HUDEP-2 (cell line): ENCODE results near the gene GOLGA6L2.

Experiments used
- DNase-seq, 76 experiments: peaks; one replicate each; lab custom pipeline; 2025; ENCODE audit not compliant: unreplicated experiment in 76 of 76; lab: John Stamatoyannopoulos, UW

Gene GOLGA6L2, protein sequence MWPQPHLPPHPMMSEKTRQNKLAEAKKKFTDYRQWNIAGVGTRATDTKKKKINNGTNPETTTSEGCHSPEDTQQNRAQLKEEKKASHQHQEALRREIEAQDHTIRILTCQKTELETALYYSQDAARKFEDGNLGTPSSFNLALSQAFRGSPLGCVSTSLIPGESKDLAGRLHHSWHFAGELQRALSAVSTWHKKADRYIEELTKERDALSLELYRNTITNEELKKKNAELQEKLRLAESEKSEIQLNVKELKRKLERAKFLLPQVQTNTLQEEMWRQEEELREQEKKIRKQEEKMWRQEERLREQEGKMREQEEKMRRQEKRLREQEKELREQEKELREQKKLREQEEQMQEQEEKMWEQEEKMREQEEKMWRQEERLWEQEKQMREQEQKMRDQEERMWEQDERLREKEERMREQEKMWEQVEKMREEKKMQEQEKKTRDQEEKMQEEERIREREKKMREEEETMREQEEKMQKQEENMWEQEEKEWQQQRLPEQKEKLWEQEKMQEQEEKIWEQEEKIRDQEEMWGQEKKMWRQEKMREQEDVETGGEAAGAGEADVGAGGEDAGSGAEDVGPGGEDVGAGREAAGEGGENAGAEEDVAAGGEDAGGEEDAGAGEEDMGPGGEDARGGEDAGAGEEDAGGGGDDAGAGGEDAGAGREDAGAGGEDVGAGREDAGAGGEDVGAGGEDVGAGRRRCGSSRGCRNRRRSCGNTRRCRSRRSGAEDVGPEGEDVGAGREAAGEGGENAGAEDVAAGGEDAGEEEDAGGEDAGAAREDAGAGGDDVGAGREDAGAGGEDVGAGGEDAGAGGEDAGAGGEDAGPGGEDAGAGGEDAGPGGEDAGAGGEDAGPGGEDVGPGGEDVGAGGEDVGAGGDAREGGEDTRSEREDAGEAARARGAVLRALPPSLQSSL

DNA sequence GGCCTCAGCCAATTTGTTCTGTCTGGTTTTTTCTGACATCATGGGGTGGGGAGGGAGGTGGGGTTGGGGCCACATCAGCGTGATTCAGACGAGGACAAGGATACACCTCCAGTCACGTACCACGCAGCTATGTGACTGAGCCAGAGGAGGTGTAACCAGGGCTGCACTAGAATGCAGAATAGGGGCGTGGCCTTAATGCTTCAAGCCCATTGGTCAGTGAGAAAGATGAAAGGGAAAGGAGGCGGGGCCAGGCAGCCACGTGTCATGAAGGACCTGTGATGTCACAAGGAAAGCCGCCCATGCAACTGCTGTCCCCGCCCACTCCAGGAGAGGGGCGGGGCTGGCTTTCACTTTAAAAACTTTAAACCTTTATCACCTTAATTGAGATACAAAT lies at the start of gene GOLGA6L2:
GOLGA6L2 (minus strand) TSS at position 137 of the 394 bp plus-strand sequence; CDS start at position 75, 62 bp downstream.
- peak in 10 of 76 experiments; percentile 1 to 20 (median 4) for DNase-seq

DNA sequence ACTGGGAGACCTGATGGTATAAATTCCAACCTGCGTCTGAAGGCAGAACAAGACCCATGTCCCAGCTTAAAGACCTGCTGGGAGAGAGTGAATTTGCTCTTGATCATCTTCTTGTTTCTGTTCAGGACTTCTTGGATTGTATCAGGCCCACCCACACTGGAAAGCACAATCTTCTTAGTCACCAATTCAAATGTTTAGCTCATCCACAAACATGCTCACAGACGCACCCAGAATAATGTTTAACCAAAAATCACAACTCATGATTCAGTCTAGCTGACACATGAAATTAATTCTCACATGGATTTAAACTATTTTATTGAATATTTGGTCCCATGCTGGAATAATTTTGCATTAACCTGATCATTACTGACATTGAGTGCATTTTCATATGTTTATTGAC lies 37.8 kb upstream of the GOLGA6L2 start:
- no peak for DNase-seq

DNA sequence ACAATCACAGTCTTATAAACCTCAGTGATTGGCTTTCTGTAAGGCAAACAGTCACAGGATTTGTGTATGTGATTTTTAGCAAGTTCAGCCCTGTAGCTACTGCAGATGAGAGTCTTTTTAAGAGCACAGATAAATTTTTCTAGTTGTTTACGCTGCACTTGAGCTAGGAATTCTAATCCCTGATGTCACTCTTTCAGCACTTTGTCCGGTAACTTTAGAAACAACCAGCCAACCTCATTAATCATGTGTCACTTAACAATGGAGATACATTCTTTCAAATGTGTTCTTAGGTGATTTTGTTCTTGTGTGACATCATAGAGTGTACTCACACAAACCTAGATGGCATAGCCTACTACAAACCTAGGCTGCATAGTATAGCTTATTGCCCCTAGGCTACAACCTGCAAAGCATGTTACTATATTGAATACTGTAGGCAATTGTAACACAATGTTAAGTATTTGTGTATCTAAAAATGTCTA lies 36.8 kb upstream of the GOLGA6L2 start:
- no peak for DNase-seq

DNA sequence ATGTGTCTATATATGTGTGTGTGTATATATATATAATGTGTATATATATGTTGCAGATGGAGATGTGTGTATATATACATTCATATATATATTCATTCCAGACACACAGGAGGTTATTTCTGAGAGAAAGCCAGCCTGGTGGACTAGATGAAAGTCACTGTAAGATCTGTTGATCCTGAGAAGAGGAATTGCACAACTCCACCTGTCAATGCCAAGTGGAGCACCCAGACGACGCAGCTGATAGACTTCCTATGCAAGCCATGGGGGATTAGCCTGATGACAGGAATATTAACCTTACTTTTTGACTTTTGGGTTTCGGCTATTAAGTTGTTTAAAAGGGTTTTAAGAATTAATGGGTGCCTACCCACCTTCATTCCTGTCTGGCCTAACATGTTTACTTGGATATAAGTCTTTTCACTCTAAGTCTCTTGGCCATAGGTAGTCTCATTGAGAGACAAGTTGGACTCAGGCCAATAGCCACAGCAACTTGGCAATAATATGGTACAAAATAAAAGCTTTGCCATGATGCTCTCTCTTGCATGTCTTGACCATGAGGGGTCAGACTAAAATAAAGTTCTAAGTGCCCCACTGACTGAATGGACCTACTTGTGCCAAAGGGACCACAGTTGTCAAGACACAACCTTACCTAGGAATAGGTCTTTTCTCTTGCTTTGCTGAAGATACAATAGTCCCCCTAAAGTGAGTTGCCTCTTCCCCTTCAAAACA lies 35.9 kb upstream of the GOLGA6L2 start:
- no peak for DNase-seq

DNA sequence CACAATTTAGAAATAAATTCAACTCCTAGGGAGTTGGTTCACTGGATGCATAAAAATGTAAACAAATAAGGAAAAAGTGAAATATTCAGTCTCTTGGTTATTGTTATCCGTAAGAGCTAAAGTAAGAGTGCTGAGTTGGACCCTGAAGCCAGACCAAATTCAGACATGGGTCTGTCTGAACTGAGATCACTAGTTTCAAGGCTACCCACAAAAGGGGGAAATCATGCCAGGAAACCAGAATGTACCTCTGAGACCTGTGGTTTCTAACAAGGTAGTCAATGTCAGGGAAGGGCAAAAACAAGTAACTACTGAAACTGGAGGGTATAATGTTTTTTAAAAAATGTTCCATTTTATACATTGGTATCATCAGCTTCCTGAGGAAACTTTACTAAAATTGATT lies 35.2 kb upstream of the GOLGA6L2 start:
- no peak for DNase-seq

DNA sequence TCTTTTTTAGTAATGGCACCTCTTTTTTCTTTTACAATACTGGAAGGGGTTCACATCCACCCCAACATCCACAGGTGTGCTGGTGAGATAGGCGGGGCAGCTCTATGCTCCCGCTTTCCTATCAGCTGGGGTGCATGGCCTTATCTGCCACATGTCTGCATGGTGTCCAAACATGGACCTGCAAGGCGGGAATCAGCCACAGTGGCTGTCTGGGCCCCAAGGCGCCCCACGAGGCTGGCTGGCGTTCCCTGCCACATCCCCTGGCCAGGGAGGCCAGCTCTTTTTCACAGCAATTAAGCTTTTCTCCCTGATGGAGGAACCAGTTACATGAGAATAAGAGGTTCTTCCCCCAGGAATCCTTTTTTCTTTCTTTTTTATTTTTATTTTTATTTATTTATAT lies 30.9 kb upstream of the GOLGA6L2 start:
- no peak for DNase-seq

DNA sequence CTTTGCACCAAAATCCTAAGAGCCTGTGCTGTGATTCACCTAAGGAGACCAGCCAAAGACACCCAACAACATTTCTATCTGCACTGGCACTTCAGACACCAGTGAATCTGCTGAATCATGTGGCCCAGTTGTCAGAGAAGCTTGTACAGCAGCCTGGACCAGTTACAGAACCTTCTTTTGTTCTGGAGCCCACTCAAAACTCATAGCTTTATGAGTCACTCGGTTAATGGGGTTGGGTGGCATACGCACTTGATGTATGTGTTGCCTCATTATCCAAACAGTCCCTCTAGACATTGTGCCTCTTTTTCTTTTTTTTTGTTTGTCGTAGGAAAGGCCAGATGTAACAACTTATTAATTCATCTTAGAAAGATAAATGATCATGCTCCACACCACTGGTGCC lies 25.6 kb upstream of the GOLGA6L2 start:
- DNase-seq: no peak

- no peak for DNase-seq
Observed at GRCh38 chr15:23472033-23472432, 25.0 kb upstream of the GOLGA6L2 start.

DNA sequence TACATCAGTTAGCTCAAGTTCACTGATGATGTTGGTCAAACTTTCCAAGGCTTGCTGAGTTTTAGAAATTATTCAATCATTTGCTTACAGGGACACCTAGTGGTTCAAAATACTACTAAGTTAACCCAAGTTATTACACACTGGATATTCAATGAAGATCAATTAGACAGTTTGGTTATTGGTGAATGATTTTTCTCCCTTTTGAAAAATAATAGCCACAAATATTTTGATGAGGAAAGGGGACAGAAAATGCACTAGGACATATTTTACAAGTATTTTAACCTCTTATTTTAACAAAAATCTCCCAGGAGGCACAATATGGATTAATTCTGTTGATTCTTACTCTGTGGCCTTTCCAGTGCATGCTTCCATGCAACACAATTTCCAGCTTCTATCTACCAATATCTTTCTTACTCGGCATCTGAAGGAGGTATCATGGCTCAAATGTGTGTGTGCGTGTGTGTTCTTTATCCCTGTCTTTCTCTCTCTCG lies 20.1 kb upstream of the GOLGA6L2 start:
- DNase-seq: peak in 6 of 76 experiments; percentile 0 to 22 (median 6)

GRCh38 chr15:23457890-23458289 lies 10.8 kb upstream of the GOLGA6L2 start:
- no peak for DNase-seq

DNA sequence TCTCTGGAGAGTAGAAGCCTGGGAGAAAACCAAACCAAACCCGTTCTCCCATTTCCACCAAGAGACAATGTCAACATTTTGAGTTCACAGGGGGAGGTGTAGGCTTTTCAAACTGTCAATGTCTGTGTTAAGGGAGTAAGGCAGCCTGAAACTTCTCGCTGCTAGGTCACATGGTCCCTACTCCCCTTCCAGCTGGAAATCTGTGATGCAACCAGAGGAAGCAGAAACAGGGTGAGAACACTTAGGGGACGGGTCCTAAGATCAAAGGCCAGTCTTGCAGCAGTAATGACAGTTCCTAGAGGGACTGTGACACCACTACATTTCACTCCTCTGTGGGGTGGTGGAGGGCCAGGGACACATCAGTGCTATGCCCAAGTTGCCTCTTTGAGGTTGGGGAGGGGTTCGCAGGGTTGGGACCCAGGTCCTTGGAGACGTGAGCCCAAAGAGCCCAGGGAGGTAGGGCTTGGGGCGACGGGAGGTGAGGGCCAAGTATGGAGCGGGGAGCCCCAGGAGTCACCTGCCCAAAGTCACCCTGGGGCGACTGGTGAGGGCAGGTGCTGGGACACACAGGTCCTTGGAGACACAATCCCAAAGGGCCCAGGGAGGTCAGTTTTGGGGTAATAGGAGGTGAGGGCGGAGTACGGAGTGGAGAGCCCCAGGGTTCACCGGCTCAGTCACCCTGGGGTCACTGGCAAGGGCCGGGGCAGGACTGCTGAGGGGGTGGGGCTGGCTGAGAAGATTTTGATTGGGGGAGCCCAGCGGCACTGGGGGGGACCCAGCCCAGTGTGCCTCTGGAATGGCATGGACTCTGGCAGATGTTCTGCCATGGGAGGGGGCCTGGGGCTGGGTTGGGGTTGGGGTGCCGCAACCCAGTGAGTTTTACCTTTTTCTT lies 582 bp downstream of the GOLGA6L2 start:
- DNase-seq: no peak

GRCh38 chr15:23444269-23444668 lies 2.8 kb downstream of the GOLGA6L2 start:
- DNase-seq: no peak

- DNase-seq: no peak
Observed at GRCh38 chr15:23441204-23441603, 5.8 kb downstream of the GOLGA6L2 start.

DNA sequence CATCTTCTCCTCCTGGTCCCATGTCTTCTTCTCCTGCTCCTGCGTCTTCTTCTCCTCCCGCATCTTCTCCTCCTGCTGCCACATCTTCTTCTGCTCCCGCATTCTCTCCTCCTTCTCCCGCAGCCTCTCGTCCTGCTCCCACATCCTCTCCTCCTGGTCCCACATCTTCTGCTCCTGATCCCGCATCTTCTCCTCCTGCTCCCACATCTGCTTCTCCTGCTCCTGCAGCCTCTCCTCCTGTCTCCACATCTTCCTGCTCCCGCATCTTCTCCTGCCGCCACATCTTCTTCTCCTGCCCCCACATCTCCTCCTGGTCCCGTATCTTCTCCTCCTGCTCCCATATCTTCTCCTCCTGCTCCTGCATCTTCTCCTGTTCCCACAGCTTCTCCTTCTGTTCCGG lies 6.4 kb downstream of the GOLGA6L2 start:
- DNase-seq: no peak

DNA sequence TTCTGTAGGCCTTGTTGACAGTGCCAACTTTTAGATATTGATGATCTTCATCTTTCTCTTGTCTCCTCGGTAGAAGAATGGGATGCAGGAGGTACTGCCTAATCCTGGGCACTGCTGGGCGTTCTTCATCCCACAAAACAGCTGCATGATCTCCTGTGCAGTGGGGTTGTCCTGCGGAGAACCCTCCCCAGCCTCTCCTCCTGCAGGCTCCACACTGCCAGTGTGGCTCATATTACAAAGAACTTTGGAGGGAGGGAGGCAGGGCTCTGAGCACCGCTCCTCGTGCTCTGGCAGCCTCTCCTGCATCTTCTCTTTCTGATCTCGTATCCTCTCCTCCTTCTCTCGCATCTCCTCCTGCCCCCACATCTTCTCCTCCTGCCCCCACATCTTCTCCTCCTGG lies 7.5 kb downstream of the GOLGA6L2 start:
- no peak for DNase-seq

- no peak for DNase-seq
Observed at GRCh38 chr15:23438816-23439466, 8.1 kb downstream of the GOLGA6L2 start.

- DNase-seq: no peak
Observed at GRCh38 chr15:23437673-23438072, 9.4 kb downstream of the GOLGA6L2 start.

GRCh38 chr15:23437146-23437545 lies 9.9 kb downstream of the GOLGA6L2 start:
- DNase-seq: no peak

GRCh38 chr15:23436421-23436820 lies 10.6 kb downstream of the GOLGA6L2 start:
- DNase-seq: no peak
